8988T (cell line): ENCODE measurements around the gene FHL3.
"Not testable (repeated sequence)": the region's sequence is repeated elsewhere in the genome, so short reads cannot be mapped to it uniquely, and the experiment has no call there.

Experiments used
- DNase-seq: peaks from one replicate; pipeline ENCODE4 v3.0.0; 2011

Gene FHL3

GRCh38 chr1:37983546-37983945 lies 21.8 kb downstream of the FHL3 start:
- no peak for DNase-seq

- DNase-seq: no peak
These were observed 26.8 kb downstream of the FHL3 start for GRCh38 chr1:37978541-37978940.

- not testable (repeated sequence) for DNase-seq
These were observed 30.2 kb downstream of the FHL3 start for GRCh38 chr1:37975083-37975482.

GRCh38 chr1:37974567-37974966 lies 30.7 kb downstream of the FHL3 start:
- no peak for DNase-seq

- DNase-seq: not testable (repeated sequence)
These were observed 31.6 kb downstream of the FHL3 start for GRCh38 chr1:37973684-37974083.

GRCh38 chr1:37965301-37965700 lies 40.0 kb downstream of the FHL3 start:
- no peak for DNase-seq

- not testable (repeated sequence) for DNase-seq
These were observed 41.2 kb downstream of the FHL3 start for GRCh38 chr1:37964106-37964505.

GRCh38 chr1:37958690-37959089 lies 46.6 kb downstream of the FHL3 start:
- no peak for DNase-seq

GRCh38 chr1:37955685-37956084 lies 49.6 kb downstream of the FHL3 start:
- DNase-seq: no peak

- DNase-seq: no peak
These were observed 50.9 kb downstream of the FHL3 start for GRCh38 chr1:37954316-37954971.

GRCh38 chr1:37952738-37953137 lies 52.6 kb downstream of the FHL3 start:
- DNase-seq: no peak

GRCh38 chr1:37951783-37952624 lies 53.3 kb downstream of the FHL3 start:
- no peak for DNase-seq

GRCh38 chr1:37951041-37951782 lies 54.1 kb downstream of the FHL3 start:
- no peak for DNase-seq

GRCh38 chr1:37949524-37950152 lies 55.7 kb downstream of the FHL3 start:
- no peak for DNase-seq

- DNase-seq: no peak
These were observed 56.5 kb downstream of the FHL3 start for GRCh38 chr1:37948841-37949240.

GRCh38 chr1:37948166-37948565 lies 57.1 kb downstream of the FHL3 start:
- DNase-seq: no peak

GRCh38 chr1:37947364-37947763 lies 58.0 kb downstream of the FHL3 start:
- no peak for DNase-seq
